GM12892 (cell line): Measurements from ENCODE around the gene SNED1.

Source experiments
- POLR2A ChIP-seq: IDR thresholded peaks from 2 replicates; pipeline ENCODE4 v1.6.1; 2011; ENCODE audit warnings: low read depth, low read length, control low read depth
- TAF1 ChIP-seq: IDR thresholded peaks from 2 replicates; pipeline ENCODE4 v1.6.1; 2011; ENCODE audit warnings: low read depth, mild to moderate bottlenecking, control low read depth, low read length, borderline replicate concordance

GRCh38 chr2:241035818-241036396 is 37.5 kb downstream of the SNED1 start:
- TF ChIP-seq POLR2A (no peak), TAF1 (no peak)
